Esophagus muscularis mucosa (tissue), 4 donors: ENCODE measurements around the gene FCHO2. TPM values are rescaled to one million over a fixed set of nuclear protein-coding genes. Genes with fewer than 3 reads are reported as not detected.

Experiments used
- DNase-seq: peaks from one replicate; pipeline ENCODE4 v3.0.0-alpha.2; 2017; ENCODE audit errors: extremely low spot score
- H3K27ac ChIP-seq, 4 donors: fragments of 200-600 bp; sonication (generic); replicated peaks in 1 of 4; 1 replicate in 3 of 4; 2 replicates in 1 of 4; pipeline ENCODE4 v1.5.1; 2016 to 2019; ENCODE audit warnings: mild to moderate bottlenecking in 1 of 4
- H3K27me3 ChIP-seq, 4 donors: fragments of 200-600 bp; sonication (generic); one replicate each; pipeline versions ENCODE4 v1.5.1 to v1.6.0; 2016 to 2019
- H3K36me3 ChIP-seq, 4 donors: fragments of 200-600 bp; sonication (generic); one replicate each; pipeline ENCODE4 v1.5.1; 2016 to 2019
- H3K4me1 ChIP-seq, 4 donors: fragments of 200-600 bp; sonication (generic); one replicate each; pipeline ENCODE4 v1.5.1; 2016 to 2019
- H3K4me3 ChIP-seq, 4 donors: fragments of 200-600 bp; sonication (generic); 1 replicate in 2 of 4; 2 replicates in 2 of 4; pipeline ENCODE4 v1.5.1; 2016 to 2019; ENCODE audit warnings: mild to moderate bottlenecking in 4 of 4, moderate library complexity in 1 of 4
- H3K9me3 ChIP-seq, 4 donors: fragments of 200-600 bp; sonication (generic); 1 replicate in 3 of 4; 2 replicates in 1 of 4; pipeline ENCODE4 v1.5.1; 2016 to 2019
- CTCF ChIP-seq, 3 experiments: fragments of 200-600 bp in 2 of 3; fragments of 450-650 bp in 1 of 3; sonication (generic) in 2 of 3; IDR thresholded peaks; one replicate each; pipeline ENCODE4 v1.5.1; 2017 to 2019; ENCODE audit warnings: antibody characterized with exemption in 3 of 3, mild to moderate bottlenecking in 2 of 3, moderate library complexity in 1 of 3
- EP300 ChIP-seq: sonication (generic); formaldehyde crosslinking; IDR thresholded peaks from one replicate; pipeline ENCODE4 v1.6.1; 2017; ENCODE audit warnings: antibody characterized with exemption
- POLR2A ChIP-seq: fragments of 450-650 bp; IDR thresholded peaks from one replicate; pipeline ENCODE4 v1.6.1; 2017; ENCODE audit warnings: antibody characterized with exemption, moderate library complexity, mild to moderate bottlenecking, low read depth
- POLR2AphosphoS5 ChIP-seq, 2 donors: sonication (generic); formaldehyde crosslinking; IDR thresholded peaks; one replicate each; pipeline ENCODE4 v1.6.1; 2017; ENCODE audit warnings: antibody characterized with exemption in 2 of 2
- WGBS: methylation state at CpG from one replicate; pipeline ENCODE4 v1.1.5; 2018; 5-methylcytosine and 5-hydroxymethylcytosine counted together
- intact Hi-C: fragments of 100-400 bp; cut with DNase I; formaldehyde crosslinking; loops from one replicate; pipeline ENCODE4 v1.15.1; 2023
- total RNA-seq, 4 donors: library from RNA; depleted of rRNA; stranded (reverse); fragments of >200 nt; gene quantifications; one replicate each; pipeline versions ENCODE4 v1.1.0 to v1.2.1, GENCODE V29; 2016

The FCHO2 gene
- total RNA-seq, 4 donors from 2014 or later, result 19.7 to 26.6 (median 23.1) TPM

GRCh38 chr5:73028991-73029595 is 73.3 kb downstream of the FCHO2 start:
- TF ChIP-seq POLR2A (no peak), CTCF (IDR thresholded peaks at IDR 0.05) (no peak), POLR2AphosphoS5 (IDR thresholded peaks at IDR 0.05) (no peak)
- Histone ChIP-seq H3K4me3 (no peak overlapping the region), H3K9me3 (no peaks in the 10 kb centered on the region), H3K4me1 (no peaks in the 10 kb centered on the region), H3K27me3 (no peaks in the 10 kb centered on the region), H3K27ac (no peak overlapping the region), H3K36me3 (peaks cover 5 to 38% (median 17%) of the 10 kb centered on the region in 4 donors)
- DNase-seq, result no peak
- intact Hi-C loops, result no loop called here
- WGBS, result 97% methylated on average over 1 of the region's 1 CpG

GRCh38 chr5:73030531-73030930 is 74.7 kb downstream of the FCHO2 start:
- WGBS, result 87% methylated on average over 1 of the region's 1 CpG
- Histone ChIP-seq H3K9me3 (no peaks in the 10 kb centered on the region), H3K4me1 (no peaks in the 10 kb centered on the region), H3K27me3 (no peaks in the 10 kb centered on the region), H3K4me3 (no peak overlapping the region), H3K27ac (no peak overlapping the region), H3K36me3 (peaks cover 5 to 37% (median 20%) of the 10 kb centered on the region in 4 donors)
- TF ChIP-seq POLR2A, result no peak
- no peak for TF ChIP-seq EP300
- no peak for TF ChIP-seq POLR2AphosphoS5 (IDR thresholded peaks at IDR 0.05)
- TF ChIP-seq CTCF (IDR thresholded peaks at IDR 0.05), result no peak
- no peak for DNase-seq
- intact Hi-C loops, result no loop called here

GRCh38 chr5:73030995-73031394 is 75.2 kb downstream of the FCHO2 start:
- H3K36me3 ChIP-seq, result peaks cover 5 to 37% (median 20%) of the 10 kb centered on the region in 4 donors
- DNase-seq, result no peak
- H3K27ac ChIP-seq, result no peak overlapping the region
- intact Hi-C loops, result no loop called here
- no peaks in the 10 kb centered on the region for H3K4me1 ChIP-seq
- no peak overlapping the region for H3K4me3 ChIP-seq
- TF ChIP-seq EP300 (no peak), POLR2A (no peak), POLR2AphosphoS5 (IDR thresholded peaks at IDR 0.05) (no peak), CTCF (IDR thresholded peaks at IDR 0.05) (no peak)
- no peaks in the 10 kb centered on the region for H3K27me3 ChIP-seq
- no peaks in the 10 kb centered on the region for H3K9me3 ChIP-seq

- no peak for DNase-seq
- H3K27me3 ChIP-seq, result no peaks in the 10 kb centered on the region
- no peak overlapping the region for H3K4me3 ChIP-seq
- H3K9me3 ChIP-seq, result no peaks in the 10 kb centered on the region
- peaks cover 0 to 37% (median 15%) of the 10 kb centered on the region in 4 donors for H3K36me3 ChIP-seq
- WGBS, result 65% methylated on average over 2 of the region's 2 CpGs
- H3K27ac ChIP-seq, result no peak overlapping the region
- intact Hi-C loops, result no loop called here
- no peaks in the 10 kb centered on the region for H3K4me1 ChIP-seq
- no peak for TF ChIP-seq EP300
- TF ChIP-seq POLR2AphosphoS5 (IDR thresholded peaks at IDR 0.05), result no peak
- no peak for TF ChIP-seq POLR2A
- TF ChIP-seq CTCF (IDR thresholded peaks at IDR 0.05), result no peak
These were observed 76.0 kb downstream of the FCHO2 start for GRCh38 chr5:73031839-73032238.

- H3K36me3 ChIP-seq, result peaks cover 4 to 35% (median 19%) of the 10 kb centered on the region in 4 donors
- DNase-seq, result no peak
- H3K27ac ChIP-seq, result no peak overlapping the region
- TF ChIP-seq CTCF (IDR thresholded peaks at IDR 0.05) (no peak), POLR2A (no peak)
- H3K9me3 ChIP-seq, result no peaks in the 10 kb centered on the region
- no peaks in the 10 kb centered on the region for H3K4me1 ChIP-seq
- intact Hi-C loops, result no loop called here
- no peaks in the 10 kb centered on the region for H3K27me3 ChIP-seq
- WGBS, result 89% methylated on average over 2 of the region's 2 CpGs
- no peak overlapping the region for H3K4me3 ChIP-seq
These were observed 76.8 kb downstream of the FCHO2 start for GRCh38 chr5:73032635-73033034.
